Peyer's patch (tissue), 4 donors: ENCODE results near the gene PSMD13. TPM values are rescaled to one million over a fixed set of nuclear protein-coding genes. Genes with fewer than 3 reads are reported as not detected.
"Not testable (repeated sequence)": the region's sequence is repeated elsewhere in the genome, so short reads cannot be mapped to it uniquely, and the experiment has no call there.

Source experiments
- DNase-seq, 3 donors: peaks; one replicate each; pipeline ENCODE4 v3.0.0-alpha.2; 2017 to 2019
- H3K27ac ChIP-seq, 4 donors: fragments of 200-600 bp; sonication (generic); one replicate each; pipeline ENCODE4 v1.5.1; 2016 to 2019
- H3K27me3 ChIP-seq, 2 donors: fragments of 200-600 bp; sonication (generic); one replicate each; pipeline ENCODE4 v1.5.1; 2019
- H3K36me3 ChIP-seq, 3 donors: fragments of 200-600 bp; sonication (generic); one replicate each; pipeline ENCODE4 v1.5.1; 2016 to 2019
- H3K4me1 ChIP-seq, 4 donors: fragments of 200-600 bp; sonication (generic); one replicate each; pipeline ENCODE4 v1.5.1; 2016 to 2019
- H3K4me3 ChIP-seq, 4 donors: fragments of 200-600 bp; sonication (generic); 1 replicate in 3 of 4; 2 replicates in 1 of 4; pipeline ENCODE4 v1.5.1; 2016 to 2019; ENCODE audit warnings: mild to moderate bottlenecking in 1 of 4
- H3K9me3 ChIP-seq, 4 donors: fragments of 200-600 bp; sonication (generic); one replicate each; pipeline ENCODE4 v1.5.1; 2016 to 2019; ENCODE audit warnings: mild to moderate bottlenecking in 1 of 4
- POLR2A ChIP-seq, 2 donors: fragments of 450-650 bp; IDR thresholded peaks; one replicate each; pipeline ENCODE4 v1.5.1; 2017; ENCODE audit warnings: antibody characterized with exemption in 2 of 2, mild to moderate bottlenecking in 2 of 2, moderate library complexity in 2 of 2
- total RNA-seq, 4 donors: library from RNA; depleted of rRNA; stranded (reverse); fragments of >200 nt; gene quantifications; one replicate each; pipeline ENCODE4 v1.1.0, GENCODE V29; 2016
- TF ChIP-seq, protein P1 (sequence below), 6 experiments: fragments of 450-650 bp in 4 of 6; fragments of 200-600 bp in 2 of 6; sonication (generic) in 1 of 6; IDR thresholded peaks; one replicate each; pipeline ENCODE4 v1.5.1; 2017 to 2019; ENCODE audit warnings: antibody characterized with exemption in 6 of 6, mild to moderate bottlenecking in 3 of 6, moderate library complexity in 1 of 6

PSMD13 gene
- total RNA-seq, 4 donors from 2014 or later, result 74.5 to 125 (median 96.9) TPM

DNA sequence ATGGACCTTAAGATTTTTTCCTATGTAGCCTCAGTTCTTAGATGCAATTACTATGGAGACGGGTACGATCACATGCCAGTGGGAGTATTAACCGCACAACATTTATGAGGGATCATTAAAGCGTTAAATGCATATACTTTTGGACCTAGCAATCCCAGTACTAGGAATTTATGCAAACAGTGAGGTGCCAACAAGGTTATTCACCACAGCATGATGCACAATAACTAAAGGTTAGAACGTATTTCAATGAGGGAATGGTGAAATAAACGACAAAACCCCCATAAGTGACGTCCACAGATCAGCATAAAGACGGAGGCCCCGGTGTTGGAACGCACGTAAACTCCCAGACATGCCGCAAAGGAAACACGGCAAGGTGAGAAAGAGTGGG is 1.2 kb upstream of the PSMD13 start:
- Histone ChIP-seq H3K36me3 (peaks cover 0 to 6% (median 0%) of the 10 kb centered on the region in 3 donors), H3K4me3 (peak overlapping the region; percentile 82 to 94 (median 87)), H3K27ac (peak overlapping the region; percentile 92 to 97 (median 95)), H3K9me3 (no peaks in the 10 kb centered on the region), H3K4me1 (peaks cover 0 to 32% (median 6%) of the 10 kb centered on the region in 4 donors), H3K27me3 (no peaks in the 10 kb centered on the region)
- DNase-seq, result no peak
- TF ChIP-seq POLR2A (IDR thresholded peaks at IDR 0.05), result no peak
- TF ChIP-seq, protein P1, sequence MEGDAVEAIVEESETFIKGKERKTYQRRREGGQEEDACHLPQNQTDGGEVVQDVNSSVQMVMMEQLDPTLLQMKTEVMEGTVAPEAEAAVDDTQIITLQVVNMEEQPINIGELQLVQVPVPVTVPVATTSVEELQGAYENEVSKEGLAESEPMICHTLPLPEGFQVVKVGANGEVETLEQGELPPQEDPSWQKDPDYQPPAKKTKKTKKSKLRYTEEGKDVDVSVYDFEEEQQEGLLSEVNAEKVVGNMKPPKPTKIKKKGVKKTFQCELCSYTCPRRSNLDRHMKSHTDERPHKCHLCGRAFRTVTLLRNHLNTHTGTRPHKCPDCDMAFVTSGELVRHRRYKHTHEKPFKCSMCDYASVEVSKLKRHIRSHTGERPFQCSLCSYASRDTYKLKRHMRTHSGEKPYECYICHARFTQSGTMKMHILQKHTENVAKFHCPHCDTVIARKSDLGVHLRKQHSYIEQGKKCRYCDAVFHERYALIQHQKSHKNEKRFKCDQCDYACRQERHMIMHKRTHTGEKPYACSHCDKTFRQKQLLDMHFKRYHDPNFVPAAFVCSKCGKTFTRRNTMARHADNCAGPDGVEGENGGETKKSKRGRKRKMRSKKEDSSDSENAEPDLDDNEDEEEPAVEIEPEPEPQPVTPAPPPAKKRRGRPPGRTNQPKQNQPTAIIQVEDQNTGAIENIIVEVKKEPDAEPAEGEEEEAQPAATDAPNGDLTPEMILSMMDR (IDR thresholded peaks at IDR 0.05), result no peak

DNA sequence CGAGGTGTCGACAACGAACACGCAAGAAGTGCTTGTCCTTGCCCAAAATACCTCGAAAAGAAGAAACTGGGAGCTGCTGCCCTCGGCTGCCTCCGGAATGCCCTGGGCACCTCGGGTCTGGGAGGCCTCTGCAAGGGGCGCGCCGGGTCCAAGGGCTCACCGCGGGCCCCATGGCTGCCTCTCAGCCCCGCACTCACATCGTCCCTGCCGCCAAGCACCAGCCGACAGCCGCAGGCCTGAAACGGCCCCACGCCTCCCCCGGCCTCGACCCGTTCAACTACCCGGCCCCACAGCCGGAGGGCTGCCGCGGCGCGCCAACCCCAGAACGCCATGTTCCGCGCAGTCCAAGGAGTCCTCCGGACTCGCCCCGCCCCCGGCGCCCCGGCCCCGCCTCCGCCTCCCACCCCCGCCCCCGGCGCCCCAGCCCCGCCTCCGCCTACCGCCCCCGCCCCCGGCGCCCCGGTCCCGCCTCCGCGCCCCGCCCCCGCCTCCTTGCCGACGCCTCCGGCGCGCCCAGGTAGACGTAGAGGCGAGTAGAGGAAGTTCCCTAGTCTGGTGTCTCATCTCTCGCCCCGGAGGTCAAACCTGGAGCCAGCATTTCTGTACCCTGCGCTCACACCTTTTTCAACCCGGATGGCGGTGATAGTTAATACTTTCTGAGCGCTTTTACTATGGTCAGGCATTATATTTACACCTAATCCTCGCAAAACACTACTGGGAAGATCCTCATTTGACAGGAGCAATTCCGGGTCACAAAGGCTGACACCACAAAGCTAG is 591 bp upstream of the PSMD13 start, which contains the start of gene SIRT3:
Gene SIRT3, minus strand, starts transcription at position 346 of the 777 bp plus-strand sequence. Its CDS starts 14 bp downstream, at position 332.
- H3K36me3 ChIP-seq, result peaks cover 0 to 12% (median 0%) of the 10 kb centered on the region in 3 donors
- no peaks in the 10 kb centered on the region for H3K27me3 ChIP-seq
- H3K4me1 ChIP-seq, result peaks cover 0 to 32% (median 6%) of the 10 kb centered on the region in 4 donors
- no peaks in the 10 kb centered on the region for H3K9me3 ChIP-seq
- DNase-seq, result peak; percentile 85 to 95 (median 93)
- TF ChIP-seq, protein P1 (IDR thresholded peaks at IDR 0.05), result peak; percentile 22 to 59 (median 39)
- peak; percentile 62 to 73 for TF ChIP-seq POLR2A (IDR thresholded peaks at IDR 0.05)
- peak within 1 kb of the TSS; percentile 82 to 94 (median 87) for H3K4me3 ChIP-seq
- H3K27ac ChIP-seq, result peak within 1 kb of the TSS; percentile 92 to 97 (median 95)

DNA sequence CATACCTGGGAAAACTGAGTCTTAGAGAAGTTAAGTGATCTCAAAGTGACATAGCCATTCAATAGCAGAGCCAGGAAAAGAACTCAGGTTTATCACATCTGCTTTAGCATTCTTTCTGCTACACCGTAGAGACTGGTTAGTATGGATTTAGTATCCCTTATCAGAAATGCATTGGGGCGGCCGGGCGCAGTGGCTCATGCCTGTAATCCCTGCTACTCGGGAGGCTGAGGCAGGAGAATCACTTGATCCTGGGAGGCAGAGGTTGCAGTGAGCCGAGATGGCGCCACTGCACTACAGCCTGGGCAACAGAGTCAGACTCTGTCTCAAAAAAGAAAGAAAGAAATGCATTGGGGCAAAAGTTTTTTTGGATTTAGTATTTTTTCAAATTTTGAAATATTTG is 1.6 kb downstream of the PSMD13 start:
- Histone ChIP-seq H3K4me1 (peaks cover 0 to 32% (median 6%) of the 10 kb centered on the region in 4 donors), H3K36me3 (peaks cover 0 to 33% (median 0%) of the 10 kb centered on the region in 3 donors)
- H3K27ac ChIP-seq, DNase-seq, H3K9me3 ChIP-seq, H3K4me3 ChIP-seq, H3K27me3 ChIP-seq: not testable (repeated sequence)

DNA sequence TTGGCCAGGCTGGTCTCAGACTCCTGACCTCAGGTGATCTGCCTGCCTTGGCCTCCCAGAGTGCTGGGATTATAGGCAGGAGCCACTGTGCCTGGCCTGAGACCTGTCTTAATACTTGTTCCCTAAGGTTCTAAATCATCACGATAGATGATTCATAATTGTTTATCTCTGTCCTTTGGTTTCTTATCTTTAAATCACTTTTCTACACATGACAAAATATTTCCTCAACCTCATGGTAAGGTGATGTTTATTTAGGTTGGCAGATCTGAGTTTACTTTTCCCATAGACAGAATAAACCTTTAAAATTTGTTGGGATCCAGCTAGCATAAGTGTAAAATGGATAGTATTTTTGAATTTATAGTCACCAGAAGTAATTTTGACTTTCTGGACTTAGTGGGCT is 3.5 kb downstream of the PSMD13 start:
- peaks cover 0 to 24% (median 5%) of the 10 kb centered on the region in 4 donors for H3K4me1 ChIP-seq
- peaks cover 0 to 53% (median 0%) of the 10 kb centered on the region in 3 donors for H3K36me3 ChIP-seq
- TF ChIP-seq POLR2A (IDR thresholded peaks at IDR 0.05), result no peak
- TF ChIP-seq, protein P1 (IDR thresholded peaks at IDR 0.05), result no peak
- no peak overlapping the region for H3K27ac ChIP-seq
- H3K4me3 ChIP-seq, result no peak overlapping the region
- H3K27me3 ChIP-seq, result no peaks in the 10 kb centered on the region
- DNase-seq, result no peak
- no peaks in the 10 kb centered on the region for H3K9me3 ChIP-seq

DNA sequence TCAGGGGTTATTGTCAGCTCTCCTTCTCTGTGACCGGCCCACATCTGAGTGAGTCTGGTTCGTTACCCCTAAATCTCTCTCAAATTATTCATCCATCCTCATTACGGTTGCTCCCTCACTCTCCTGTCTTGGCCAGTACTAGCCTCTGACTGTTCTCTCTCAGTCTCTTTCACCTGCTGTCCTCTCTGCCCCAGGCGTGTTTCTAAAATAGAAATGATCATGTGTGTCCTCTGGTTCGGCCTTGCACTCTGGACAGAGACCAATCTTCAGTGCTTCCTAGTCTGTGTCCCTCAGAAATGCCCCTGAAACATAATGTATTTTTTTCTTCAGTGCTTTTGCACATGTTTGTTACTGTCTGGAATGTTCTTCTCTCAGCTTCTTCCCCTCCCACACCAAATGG is 4.9 kb downstream of the PSMD13 start:
- DNase-seq, result no peak
- Histone ChIP-seq H3K9me3 (no peaks in the 10 kb centered on the region), H3K4me3 (no peak overlapping the region), H3K27ac (no peak overlapping the region), H3K27me3 (no peaks in the 10 kb centered on the region), H3K4me1 (peaks cover 0 to 22% (median 3%) of the 10 kb centered on the region in 4 donors), H3K36me3 (peaks cover 0 to 66% (median 0%) of the 10 kb centered on the region in 3 donors)
- TF ChIP-seq POLR2A (IDR thresholded peaks at IDR 0.05), result no peak
- TF ChIP-seq, protein P1 (IDR thresholded peaks at IDR 0.05), result no peak

DNA sequence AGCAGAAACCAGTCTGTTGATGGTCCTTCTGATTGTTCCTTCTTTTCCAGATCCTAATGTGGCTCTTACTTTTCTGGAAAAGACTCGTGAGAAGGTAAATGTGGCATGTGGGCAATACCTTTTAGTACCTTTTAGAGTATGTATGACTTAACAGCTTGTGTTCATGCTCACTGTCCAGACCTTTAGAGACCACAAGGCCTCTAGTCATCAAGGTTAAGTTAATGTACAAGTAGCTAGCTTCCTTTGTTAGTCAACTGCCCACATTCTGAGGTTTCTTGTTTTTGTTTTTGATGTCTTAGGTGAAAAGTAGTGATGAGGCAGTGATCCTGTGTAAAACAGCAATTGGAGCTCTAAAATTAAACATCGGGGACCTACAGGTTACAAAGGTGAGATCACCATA is 7.6 kb downstream of the PSMD13 start:
- TF ChIP-seq, protein P1 (IDR thresholded peaks at IDR 0.05), result no peak
- no peak for TF ChIP-seq POLR2A (IDR thresholded peaks at IDR 0.05)
- Histone ChIP-seq H3K4me3 (no peak overlapping the region), H3K4me1 (peaks cover 0 to 1% (median 0%) of the 10 kb centered on the region in 4 donors), H3K27ac (no peak overlapping the region), H3K9me3 (no peaks in the 10 kb centered on the region), H3K36me3 (peaks cover 0 to 88% (median 0%) of the 10 kb centered on the region in 3 donors), H3K27me3 (no peaks in the 10 kb centered on the region)
- no peak for DNase-seq
